Parathyroid adenoma (tissue), 2 donors: Measurements from ENCODE around the gene WDR73.

Experiments used
- H2AFZ ChIP-seq: fragments of 300-600 bp; sonication (generic); one replicate; pipeline ENCODE4 v1.7.0; 2017; ENCODE audit warnings: antibody characterized with exemption, mild to moderate bottlenecking
- H3K27ac ChIP-seq: fragments of 300-600 bp; sonication (generic); one replicate; pipeline ENCODE4 v1.7.0; 2017
- H3K27me3 ChIP-seq: fragments of 300-600 bp; sonication (generic); one replicate; pipeline ENCODE4 v1.7.0; 2017; ENCODE audit warnings: low read length; ENCODE audit not compliant: control insufficient read depth, insufficient read depth
- H3K36me3 ChIP-seq: fragments of 300-600 bp; sonication (generic); one replicate; pipeline ENCODE4 v1.7.0; 2017; ENCODE audit warnings: low read length; ENCODE audit not compliant: control insufficient read depth, insufficient read depth
- H3K4me1 ChIP-seq: fragments of 300-600 bp; sonication (generic); one replicate; pipeline ENCODE4 v1.7.0; 2017; ENCODE audit warnings: control low read depth
- H3K4me2 ChIP-seq: fragments of 300-600 bp; sonication (generic); one replicate; pipeline ENCODE4 v1.7.0; 2017; ENCODE audit warnings: low read length
- H3K4me3 ChIP-seq: fragments of 300-600 bp; sonication (generic); one replicate; pipeline ENCODE4 v1.7.0; 2017; ENCODE audit warnings: low read depth, low read length
- H3K79me2 ChIP-seq: fragments of 300-600 bp; sonication (generic); one replicate; pipeline ENCODE4 v1.7.0; 2017; ENCODE audit warnings: control low read depth
- H3K9ac ChIP-seq: fragments of 300-600 bp; sonication (generic); one replicate; pipeline ENCODE4 v1.7.0; 2017; ENCODE audit warnings: mild to moderate bottlenecking
- H3K9me3 ChIP-seq: fragments of 300-600 bp; sonication (generic); one replicate; pipeline ENCODE4 v1.7.0; 2017; ENCODE audit warnings: low read length; ENCODE audit not compliant: control insufficient read depth
- CTCF ChIP-seq: fragments of 300-600 bp; sonication (generic); IDR thresholded peaks from one replicate; pipeline ENCODE4 v1.7.0; 2017; ENCODE audit warnings: antibody characterized with exemption, mild to moderate bottlenecking
- donor health status: primary hyperparathyroidism.

The WDR73 gene

GRCh38 chr15:84600687-84601554 is 53.2 kb downstream of the WDR73 start, which contains the start of gene ZSCAN2:
ZSCAN2 (plus strand) TSS chr15:84601009; CDS start chr15:84603928, 2,919 bp downstream.
- Histone ChIP-seq H3K9ac (no peak within 1 kb of the TSS), H2AFZ (peak within 1 kb of the TSS; percentile 91), H3K36me3 (no peaks in the 10 kb centered on the region), H3K79me2 (peaks cover 2% of the 10 kb centered on the region), H3K27me3 (no peaks in the 10 kb centered on the region), H3K4me1 (no peaks in the 10 kb centered on the region), H3K27ac (peak within 1 kb of the TSS; percentile 51), H3K4me2 (peak within 1 kb of the TSS; percentile 96), H3K9me3 (no peaks in the 10 kb centered on the region), H3K4me3 (peak within 1 kb of the TSS; percentile 89)
- no peak for TF ChIP-seq CTCF

GRCh38 chr15:84600331-84600686 is 53.8 kb downstream of the WDR73 start:
- H3K36me3 ChIP-seq: no peaks in the 10 kb centered on the region
- no peak overlapping the region for H3K9ac ChIP-seq
- no peak for TF ChIP-seq CTCF
- peak overlapping the region; percentile 96 for H3K4me2 ChIP-seq
- peaks cover 2% of the 10 kb centered on the region for H3K79me2 ChIP-seq
- no peaks in the 10 kb centered on the region for H3K9me3 ChIP-seq
- H3K4me3 ChIP-seq: peak overlapping the region; percentile 89
- H3K27me3 ChIP-seq: no peaks in the 10 kb centered on the region
- H2AFZ ChIP-seq: peak overlapping the region; percentile 91
- H3K4me1 ChIP-seq: no peaks in the 10 kb centered on the region
- H3K27ac ChIP-seq: peak overlapping the region; percentile 51

GRCh38 chr15:84599906-84600305 is 54.2 kb downstream of the WDR73 start:
- Histone ChIP-seq H3K9ac (no peak overlapping the region), H3K27ac (no peak overlapping the region), H3K4me1 (no peaks in the 10 kb centered on the region), H3K4me3 (no peak overlapping the region), H3K27me3 (no peaks in the 10 kb centered on the region), H3K36me3 (no peaks in the 10 kb centered on the region), H3K79me2 (peaks cover 2% of the 10 kb centered on the region), H3K9me3 (no peaks in the 10 kb centered on the region), H3K4me2 (no peak overlapping the region), H2AFZ (no peak overlapping the region)
- TF ChIP-seq CTCF: no peak

GRCh38 chr15:84598993-84599392 is 55.1 kb downstream of the WDR73 start:
- TF ChIP-seq CTCF: peak; percentile 53
- no peak overlapping the region for H2AFZ ChIP-seq
- H3K27ac ChIP-seq: no peak overlapping the region
- no peak overlapping the region for H3K4me3 ChIP-seq
- no peaks in the 10 kb centered on the region for H3K4me1 ChIP-seq
- no peaks in the 10 kb centered on the region for H3K27me3 ChIP-seq
- no peak overlapping the region for H3K4me2 ChIP-seq
- H3K36me3 ChIP-seq: no peaks in the 10 kb centered on the region
- no peak overlapping the region for H3K9ac ChIP-seq
- H3K9me3 ChIP-seq: no peaks in the 10 kb centered on the region
- H3K79me2 ChIP-seq: peaks cover 2% of the 10 kb centered on the region

- Histone ChIP-seq H3K9ac (no peak overlapping the region), H3K27me3 (no peaks in the 10 kb centered on the region), H3K4me2 (no peak overlapping the region), H3K9me3 (no peaks in the 10 kb centered on the region), H2AFZ (no peak overlapping the region), H3K4me1 (no peaks in the 10 kb centered on the region), H3K4me3 (no peak overlapping the region), H3K27ac (no peak overlapping the region), H3K79me2 (peaks cover 2% of the 10 kb centered on the region), H3K36me3 (no peaks in the 10 kb centered on the region)
- TF ChIP-seq CTCF: no peak
Observed at GRCh38 chr15:84598250-84598649, 55.8 kb downstream of the WDR73 start.
